Myocyte (in vitro differentiated cells): Measurements from ENCODE around the gene TNS3. TPM values are rescaled to one million over a fixed set of nuclear protein-coding genes. Genes with fewer than 3 reads are reported as not detected.
A peak's percentile ranks its signal among the peaks of the same experiment; 100 is the strongest.

Experiments used
- DNase-seq: peaks from one replicate; pipeline ENCODE4 v3.0.0-alpha.2; 2012; ENCODE audit warnings: low read depth
- total RNA-seq: library from RNA; depleted of rRNA; stranded (reverse); fragments of >200 nt; gene quantifications from 2 replicates; pipeline ENCODE4 v1.2.3, GENCODE V29; 2014

The TNS3 gene
- total RNA-seq, 1 donor from 2014 or later = 241 TPM

DNA sequence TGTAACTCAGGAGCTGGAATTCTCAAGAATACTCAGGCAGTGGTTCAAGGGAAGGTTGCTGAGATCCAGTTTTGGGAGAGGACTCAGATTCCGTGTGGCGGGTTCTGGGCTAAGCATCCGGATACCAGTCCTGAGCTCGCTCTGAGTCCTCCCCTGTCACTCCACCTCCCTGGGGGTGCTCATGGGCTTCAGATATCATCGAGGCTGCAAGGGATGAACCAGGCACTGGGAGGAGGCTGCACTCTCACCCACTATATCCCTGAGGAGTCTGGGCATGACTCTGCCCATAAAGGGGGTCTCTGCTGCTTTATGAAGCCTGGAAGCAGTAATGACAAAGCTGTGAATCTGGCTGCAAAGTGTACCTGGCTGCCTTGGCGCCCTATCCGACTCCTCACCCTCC, 188.5 kb downstream of the TNS3 start:
- DNase-seq = no peak

DNA sequence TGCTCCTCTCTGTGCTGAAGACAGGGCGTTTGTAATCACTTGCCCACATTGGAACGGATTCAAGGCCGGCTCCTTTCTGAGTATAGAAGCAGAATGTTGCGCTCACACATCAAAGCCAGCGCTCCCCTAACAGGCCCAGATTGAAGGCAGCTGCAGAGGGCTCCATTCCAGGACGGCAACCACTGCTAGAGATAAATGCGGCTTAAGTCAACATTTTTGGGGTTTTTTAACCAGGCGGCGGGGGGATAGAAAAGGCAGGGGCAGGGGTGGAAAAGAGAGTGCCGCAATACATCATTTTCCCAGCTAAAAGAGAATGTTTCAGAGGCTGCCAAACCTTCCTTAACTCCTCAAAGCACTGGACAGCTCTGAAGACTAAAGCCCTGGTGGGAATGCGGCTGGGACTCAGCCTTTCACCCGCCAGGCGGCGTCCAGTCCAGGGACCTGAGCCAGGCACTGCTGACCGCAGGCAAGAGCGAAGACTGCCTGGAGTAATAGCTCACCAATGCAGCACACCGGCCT, 189.6 kb downstream of the TNS3 start:
- DNase-seq = peak; percentile 49

DNA sequence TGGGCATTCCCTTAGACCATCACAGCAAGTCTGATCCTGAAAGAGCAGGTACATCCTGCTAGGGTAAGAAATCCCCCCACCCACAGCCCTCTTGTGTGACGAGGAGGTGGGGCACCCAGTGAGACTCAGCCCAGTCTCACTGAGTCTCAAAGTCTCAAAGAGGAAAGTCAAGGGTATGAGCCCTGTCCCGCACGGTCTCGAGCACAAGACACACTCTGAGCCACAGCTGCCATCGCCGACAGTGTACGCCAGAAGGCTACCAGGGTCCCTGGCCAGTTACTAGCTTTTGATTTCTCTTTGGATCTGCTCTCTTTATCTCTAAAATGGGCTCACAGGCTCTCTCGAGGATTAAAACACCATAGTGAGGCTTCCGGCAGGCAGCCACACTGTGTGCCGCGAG, 190.2 kb downstream of the TNS3 start:
- no peak for DNase-seq

DNA sequence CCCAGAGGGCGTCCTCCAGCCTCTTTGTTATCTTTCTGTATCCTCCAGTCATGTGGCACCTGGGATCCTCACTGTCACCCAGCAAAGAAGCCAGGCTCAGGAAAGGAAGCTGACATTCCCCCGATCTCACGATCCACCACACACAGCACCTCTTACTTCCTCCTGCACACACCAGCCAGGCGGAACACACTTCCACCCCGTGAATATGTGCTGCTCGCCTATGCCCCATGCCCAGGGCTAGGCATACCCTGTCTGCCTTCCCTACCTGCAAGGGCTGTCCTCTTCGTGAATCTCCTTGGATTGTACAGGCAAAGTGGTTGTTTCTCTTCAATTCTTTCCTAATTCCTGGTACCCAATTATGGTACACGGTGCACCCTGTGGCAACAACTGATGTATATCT, 191.0 kb downstream of the TNS3 start:
- DNase-seq = no peak

DNA sequence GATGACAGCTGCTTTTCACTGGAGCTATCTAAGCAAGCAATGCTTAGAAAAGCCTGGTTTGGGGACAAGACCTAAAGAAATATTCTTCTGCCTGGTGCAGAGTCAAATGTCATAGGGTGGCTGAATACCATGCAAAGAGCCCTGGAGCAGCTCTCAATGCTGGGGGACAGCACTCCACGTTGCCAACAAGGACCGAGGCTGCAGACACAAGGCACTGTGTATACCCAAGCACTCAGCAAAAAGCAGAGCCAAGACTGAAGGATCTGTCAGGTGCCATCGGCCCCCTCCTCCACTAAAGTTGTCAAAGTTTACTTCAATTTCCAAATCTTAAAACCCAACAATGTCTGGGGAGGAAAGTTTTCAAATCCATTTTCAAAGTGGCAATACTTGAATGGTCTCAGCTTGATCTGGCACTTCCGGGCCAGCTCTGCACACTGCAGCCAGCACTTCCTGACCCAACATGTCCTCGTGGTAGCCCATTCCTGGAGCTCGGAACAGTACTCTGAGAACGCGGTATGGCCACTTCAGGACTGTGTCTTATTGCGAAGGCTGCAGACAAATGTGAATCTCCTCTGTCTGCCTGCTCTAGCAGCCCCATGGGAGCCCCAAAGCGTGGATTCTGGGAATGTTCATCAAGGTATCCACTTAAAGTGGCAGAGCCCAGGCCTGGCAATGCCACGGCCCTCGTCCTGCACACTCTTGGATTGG, 191.8 kb downstream of the TNS3 start:
- no peak for DNase-seq

DNA sequence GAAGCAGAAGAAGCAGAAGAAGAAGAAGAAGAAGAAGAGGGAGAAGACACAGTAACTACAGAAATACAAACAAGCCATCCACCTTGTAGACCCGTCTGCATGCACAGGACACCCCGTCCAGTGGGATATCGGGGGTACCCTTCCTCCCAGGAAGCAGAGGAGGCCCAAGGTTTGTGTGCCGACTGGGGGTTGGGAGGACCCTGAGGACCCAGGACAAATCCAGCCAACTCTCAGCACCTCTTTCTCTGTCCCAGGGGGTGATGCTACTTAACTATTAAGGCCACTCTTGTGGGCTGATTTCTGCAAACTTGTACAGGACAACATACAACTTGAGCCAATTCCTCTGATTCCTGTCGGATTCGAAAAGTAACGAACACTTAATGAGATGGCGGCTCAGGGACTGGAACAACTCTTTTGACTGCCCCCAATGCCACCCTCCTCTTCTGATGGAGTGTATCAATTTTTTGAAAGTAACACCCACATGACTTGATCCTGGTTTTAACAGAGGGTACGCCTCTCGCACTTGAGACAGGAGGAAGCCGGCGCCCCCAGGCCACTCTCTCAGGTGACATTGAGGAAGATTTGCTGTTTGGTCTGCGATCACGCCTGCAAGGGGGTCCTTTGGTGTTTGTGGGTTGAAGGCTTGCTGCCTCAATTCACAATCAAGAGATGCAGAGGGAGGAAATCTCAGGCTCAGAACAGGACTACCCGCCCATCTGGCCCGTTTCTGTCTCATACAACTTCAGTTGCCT, 192.6 kb downstream of the TNS3 start:
- DNase-seq = no peak

DNA sequence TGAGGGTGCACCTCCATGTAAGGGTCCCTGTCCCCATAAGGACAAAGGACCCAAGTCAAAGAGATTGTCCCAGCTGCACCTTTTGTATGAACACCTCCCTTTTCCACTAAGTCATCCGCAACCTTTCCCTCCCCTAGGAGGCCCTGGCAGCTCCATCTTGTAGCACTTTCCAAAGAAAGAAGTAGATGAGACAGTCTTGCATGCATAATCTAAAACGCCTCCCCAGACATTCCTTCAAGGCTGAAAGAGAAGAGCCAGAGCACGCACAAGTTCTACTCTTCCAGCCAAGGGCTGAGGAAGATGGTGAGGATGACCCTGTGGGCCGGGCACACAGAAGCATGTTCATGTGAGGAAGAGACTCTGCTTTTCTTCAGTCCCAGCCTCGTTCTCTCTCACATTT, 194.4 kb downstream of the TNS3 start:
- no peak for DNase-seq

DNA sequence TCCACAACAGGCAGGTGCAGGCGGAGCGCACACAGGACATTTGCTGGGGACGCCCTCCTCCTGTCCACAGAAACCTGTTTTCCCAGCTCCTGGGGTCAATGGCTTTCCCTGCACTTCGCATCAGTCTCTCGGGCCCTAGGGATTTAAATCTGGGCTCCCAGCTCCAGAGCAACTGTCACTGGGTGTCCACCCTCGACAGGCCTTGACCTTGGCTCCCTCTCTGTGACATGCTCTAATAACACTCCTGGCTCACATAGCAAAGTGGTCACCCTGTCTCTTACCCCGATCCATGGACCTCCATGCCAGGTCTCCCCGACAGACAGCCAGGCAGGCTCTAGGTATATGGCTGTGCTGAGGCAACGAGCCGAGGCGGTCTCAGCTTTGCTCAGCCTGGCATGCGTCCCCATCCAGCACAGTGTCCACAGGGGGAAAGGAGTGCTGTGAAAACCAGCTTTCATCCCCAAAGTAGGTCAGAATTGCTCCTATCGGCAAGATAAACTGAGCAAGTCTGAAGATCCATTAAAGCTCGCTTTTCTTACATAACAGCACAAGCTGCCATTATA, 195.6 kb downstream of the TNS3 start:
- no peak for DNase-seq

DNA sequence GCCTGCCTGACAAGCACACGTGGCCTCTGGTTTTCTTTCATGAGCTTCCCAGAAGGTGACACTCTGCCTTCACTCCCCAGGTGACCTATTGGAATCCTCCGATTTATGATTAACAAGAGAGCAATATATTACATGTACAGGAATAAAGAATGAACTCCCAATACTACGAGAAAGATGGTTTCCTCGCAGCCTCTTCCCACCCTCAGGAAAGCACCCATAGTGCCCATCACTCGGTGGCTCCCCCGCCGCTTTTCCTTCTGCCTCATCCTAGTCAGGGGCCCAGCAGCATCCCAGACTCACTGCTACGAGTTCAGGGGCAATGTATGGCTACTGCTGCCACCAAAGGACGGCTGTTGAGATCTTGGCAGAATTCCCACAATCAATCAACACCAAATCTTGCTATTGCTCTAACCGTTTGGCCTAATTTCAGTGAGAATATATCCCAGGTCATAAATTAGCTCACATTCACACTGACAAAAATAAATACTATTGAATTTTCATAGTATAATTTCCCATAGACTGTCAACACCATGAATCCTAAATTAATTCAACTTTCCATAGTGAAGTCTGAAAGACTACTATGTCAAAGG, 196.3 kb downstream of the TNS3 start:
- no peak for DNase-seq

DNA sequence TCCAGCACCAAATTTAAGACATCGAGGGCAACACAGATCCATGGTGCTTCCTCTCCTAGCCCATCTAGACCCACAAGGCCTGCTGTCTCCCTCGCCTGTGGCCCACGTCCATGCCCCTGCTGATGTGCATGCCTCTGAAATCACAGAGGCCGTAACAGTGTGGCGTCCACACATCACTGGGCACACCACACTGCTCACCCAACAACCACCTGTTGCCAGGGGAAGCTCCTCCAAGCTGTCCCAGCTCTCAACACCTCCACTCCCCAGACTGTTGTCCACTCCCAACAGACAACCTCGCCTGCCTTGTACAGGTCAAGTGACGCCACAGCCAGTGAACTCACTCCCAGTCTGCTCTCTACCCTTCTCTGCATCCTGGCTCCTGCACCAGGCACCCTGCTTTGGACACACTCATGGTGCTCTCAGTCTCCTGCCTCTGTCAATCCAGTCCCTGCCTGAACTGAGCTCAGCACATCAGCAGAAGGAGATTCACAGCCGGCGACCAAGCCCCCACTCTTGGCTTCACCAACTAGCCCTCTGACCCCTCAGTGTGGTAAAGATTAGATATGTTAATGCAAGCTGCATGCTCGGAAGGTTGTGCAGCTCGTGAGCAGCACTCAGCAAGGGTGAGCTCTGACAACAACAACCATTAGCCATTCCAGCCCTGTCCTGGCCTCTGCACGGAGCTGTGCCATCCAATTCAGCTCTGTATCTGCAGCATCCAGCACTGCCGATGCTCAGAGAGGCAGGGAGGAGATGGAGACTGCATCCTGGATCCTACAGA, 197.0 kb downstream of the TNS3 start:
- DNase-seq = no peak

DNA sequence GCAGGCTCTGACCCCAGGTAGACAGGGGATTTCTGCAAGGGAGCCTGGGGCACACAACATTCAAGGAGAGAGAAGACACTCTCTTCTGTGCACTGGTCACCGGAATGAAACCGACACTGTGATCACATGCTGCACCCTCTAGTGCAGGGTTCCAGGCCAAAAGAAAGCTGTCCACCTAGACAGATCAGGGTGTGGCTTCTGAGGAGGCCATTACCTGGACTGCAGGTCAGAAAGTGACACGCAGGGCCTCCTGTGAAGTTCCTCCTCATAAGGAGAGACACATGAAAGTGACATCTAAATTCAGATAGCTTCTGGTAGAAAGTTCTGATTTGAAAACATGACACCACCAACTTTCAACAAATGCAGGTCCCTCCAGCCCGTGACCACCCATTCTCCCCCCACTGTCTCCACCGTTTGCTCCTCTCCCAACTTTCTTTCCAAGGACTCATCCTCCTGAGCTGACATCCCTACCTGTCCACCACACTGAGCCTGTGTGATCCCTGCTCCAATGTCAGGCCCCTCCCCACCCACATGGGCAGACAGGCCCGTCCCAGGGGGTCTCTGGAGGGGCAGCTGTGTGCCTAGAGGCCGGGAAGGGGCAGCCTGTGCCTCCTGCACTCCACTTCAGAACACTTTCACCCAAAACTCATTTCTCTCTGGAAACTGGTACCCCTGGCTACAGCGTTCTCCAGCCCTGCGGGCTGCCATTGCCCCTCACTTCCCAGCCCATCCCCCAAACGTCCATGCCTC, 198.0 kb downstream of the TNS3 start:
- DNase-seq = no peak

DNA sequence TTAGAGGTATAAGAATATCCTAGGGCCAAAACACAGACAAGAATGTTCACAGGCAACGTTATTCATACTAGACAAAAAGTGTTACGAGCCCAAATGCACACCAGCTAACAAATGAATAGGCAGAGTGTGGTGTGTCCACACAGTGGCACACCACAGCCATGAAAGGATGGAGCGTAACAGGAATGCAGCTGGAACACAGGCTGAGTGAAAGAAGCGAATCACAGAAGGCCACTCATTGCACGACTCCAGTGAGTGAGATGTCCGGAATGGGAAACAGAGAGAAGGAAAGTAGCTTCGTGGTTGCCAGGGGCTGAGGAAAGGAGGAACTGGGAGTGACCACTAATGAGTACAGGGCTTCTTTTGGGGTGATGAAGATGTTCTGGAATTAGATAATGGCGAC, 198.8 kb downstream of the TNS3 start:
- peak; percentile 85 for DNase-seq

DNA sequence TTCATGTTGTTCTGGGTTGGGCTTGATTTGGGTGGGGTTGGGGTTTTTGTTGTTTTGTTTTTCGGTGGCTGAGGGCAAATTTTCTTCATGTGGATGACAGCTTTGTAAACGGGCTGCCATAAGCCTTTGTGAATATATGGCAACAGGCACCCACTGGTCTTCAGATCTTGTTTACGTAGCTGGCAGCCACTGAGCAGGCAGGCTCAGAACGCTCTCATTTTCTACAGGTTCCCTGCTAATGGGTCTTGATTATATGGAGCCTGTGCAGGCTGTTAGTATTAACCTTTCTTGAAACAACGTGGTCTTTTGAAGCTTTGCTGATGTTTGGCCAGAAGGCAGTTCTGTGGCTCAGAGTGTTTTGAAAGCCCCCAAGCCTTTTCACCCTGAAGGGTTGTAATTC, 199.7 kb downstream of the TNS3 start:
- no peak for DNase-seq

DNA sequence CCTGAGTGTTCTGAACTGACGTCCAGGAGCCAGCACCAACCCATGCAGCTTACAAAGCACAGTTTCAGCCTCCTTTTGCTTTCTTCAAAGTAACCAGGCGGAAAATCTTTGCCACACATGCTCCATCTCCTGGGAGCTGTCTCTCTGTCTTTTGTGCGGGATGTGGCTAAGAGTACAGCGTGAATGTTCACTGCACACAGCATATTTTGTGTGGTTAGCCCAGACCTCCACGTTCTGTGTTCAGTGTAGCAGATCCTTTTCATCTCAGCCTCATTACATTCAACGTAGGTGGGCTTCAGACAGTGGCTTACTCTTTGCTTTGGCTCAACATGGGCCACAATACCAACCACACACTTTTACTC, 200.8 kb downstream of the TNS3 start:
- peak; percentile 24 for DNase-seq

DNA sequence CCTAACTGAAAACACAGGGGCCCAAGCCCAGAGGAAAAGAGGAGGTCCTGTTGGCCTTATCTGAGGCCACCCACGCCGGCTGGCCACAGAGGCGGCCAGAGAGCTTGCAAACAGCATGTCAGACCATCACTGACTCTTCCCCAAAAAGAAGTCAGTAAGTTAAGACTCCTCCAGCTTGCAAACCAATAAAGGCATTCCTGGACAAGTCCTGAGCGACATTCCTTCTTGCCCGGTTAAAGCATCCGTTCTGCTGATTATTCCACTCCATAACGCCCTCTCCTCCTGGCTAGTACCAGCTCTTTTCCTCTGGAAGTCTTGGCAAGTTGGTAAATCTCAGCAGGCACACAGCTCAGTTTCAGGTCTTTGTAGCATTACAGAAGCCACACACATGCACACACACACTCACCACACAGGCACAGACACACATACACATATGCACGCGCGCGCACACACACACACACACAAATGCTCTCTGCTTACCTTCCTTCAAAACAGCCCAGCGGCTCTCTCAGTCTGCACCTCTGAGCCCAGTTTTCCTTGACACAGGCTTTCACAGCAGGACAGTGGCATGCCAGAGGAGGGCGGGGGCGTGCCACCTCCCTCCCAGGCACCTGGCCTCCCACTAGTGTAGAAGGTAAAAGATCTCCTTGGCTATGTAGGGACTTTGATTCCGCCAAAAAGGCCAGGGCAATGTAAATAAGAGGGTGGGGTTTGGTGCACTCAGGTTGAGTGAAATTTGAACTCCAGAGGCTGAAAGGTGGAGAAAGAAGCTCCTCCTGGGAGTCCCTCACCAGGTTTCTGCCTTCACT, 201.4 kb downstream of the TNS3 start:
- no peak for DNase-seq

DNA sequence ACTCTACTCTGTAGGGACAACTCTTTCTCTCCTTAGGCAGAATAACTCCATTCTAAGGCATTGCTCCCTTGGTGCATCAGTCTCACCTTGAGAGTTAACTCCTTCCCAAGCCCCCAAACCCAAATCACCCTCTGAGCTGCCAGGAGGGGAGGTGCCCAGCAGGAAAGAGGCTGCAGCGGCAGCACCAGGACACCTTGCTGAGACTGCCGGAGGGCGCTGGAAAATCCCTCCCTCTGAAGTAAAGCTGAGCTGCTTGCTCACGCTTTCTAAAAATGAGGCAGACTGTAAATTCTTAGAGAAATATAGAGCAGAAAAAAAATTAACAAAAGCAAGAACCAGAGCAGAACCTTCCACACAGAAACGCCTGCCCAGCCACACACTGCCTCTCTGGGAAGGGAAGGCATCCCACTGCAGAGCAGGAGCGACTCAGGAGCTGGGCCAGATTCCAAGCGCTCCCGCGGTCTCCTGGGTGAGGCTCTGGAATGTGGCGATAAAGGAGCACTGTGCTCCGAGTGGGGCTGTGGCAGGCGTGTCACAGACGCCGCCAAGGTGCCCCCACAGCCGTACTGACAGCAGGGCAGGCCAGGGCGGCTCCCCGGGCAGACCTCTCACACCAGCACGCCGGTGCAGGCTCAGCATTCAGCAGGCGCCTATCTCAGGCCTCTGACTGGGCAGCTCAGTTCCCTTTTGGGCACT, 202.1 kb downstream of the TNS3 start:
- DNase-seq = peak; percentile 96

DNA sequence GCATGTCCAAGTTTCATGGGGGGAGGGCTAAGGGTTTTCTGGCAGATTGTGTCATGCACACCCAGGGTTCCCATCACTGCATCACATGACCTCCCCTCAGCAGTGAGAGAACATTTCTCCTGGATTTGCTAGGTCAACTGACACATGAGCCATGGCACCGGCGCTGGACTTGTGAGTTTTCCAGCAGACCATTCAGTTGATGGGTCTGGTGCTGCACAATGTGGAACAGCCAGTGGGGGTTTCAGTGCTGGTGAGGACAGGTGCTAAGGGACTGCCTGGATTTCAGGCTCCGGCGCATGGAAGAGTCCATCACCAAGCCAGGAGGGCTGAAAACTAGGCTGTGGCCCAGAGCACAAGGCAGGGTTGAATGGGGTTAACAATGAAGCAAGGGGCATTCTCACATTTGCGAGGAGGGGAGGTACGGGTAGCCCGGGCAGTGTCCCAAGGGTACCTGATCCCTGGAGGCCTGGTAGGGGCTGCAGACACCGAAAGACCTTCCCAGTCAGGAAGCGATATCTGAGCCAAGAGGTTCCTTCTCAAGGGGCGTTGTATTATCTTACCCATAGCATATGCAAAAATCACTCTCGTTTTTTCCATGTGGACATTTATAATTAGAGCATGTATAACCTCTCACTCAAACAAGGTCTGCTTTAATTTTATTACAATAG, 203.0 kb downstream of the TNS3 start:
- DNase-seq = peak; percentile 24

DNA sequence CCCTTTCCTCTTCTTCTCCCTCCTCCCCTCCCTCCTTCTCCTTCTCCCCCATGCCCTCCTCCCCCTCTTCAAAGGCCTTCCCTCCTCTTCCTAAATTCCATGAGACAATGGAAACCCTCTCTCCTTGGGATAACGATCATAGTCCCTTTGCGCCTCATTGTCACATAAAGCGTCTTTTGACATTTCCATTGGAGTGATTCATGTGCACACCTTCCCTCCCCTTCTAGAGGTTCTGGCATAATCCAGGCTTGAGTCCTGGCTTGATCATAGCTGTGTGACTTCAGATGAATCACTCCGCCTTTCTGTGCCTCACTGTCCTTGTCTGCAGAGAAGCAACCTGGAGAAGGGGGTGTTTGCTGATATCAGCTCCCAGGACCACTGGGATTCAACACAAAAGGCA, 204.2 kb downstream of the TNS3 start:
- DNase-seq = no peak
